ENCODE measurements around the gene RELN.
"Not testable (repeated sequence)": the region's sequence is repeated elsewhere in the genome, so short reads cannot be mapped to it uniquely, and the experiment has no call there.

RELN gene

DNA sequence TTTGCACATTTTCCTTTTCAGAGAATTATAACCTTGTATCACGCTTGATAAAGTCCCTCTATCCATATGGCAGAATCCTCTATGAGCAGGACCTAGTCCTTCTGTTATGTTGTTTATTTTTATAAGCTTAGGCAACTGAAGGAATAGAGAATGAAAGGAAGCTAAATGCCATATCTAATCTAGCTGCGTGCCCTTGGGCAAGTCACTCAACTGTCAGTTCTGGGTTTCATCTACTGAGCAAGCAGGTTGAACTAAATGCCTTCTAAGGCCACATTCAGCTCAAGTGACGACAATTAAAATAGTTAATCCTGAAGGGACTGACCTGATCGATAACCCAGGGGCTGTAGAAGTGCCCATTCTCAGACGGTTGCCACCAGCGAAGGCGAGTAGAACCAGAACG is 449.6 kb downstream of the RELN start:
- Mint-ChIP-seq H3K27me3 (ENCODE audit: low read depth) (peaks cover 3% of the 10 kb centered on the region), H3K27ac (no peak overlapping the region), H3K36me3 (ENCODE audit: low read depth) (no peaks in the 10 kb centered on the region), H3K4me1 (ENCODE audit: low read depth) (no peaks in the 10 kb centered on the region), H3K4me3 (no peak overlapping the region), H3K9me3 (no peaks in the 10 kb centered on the region)

DNA sequence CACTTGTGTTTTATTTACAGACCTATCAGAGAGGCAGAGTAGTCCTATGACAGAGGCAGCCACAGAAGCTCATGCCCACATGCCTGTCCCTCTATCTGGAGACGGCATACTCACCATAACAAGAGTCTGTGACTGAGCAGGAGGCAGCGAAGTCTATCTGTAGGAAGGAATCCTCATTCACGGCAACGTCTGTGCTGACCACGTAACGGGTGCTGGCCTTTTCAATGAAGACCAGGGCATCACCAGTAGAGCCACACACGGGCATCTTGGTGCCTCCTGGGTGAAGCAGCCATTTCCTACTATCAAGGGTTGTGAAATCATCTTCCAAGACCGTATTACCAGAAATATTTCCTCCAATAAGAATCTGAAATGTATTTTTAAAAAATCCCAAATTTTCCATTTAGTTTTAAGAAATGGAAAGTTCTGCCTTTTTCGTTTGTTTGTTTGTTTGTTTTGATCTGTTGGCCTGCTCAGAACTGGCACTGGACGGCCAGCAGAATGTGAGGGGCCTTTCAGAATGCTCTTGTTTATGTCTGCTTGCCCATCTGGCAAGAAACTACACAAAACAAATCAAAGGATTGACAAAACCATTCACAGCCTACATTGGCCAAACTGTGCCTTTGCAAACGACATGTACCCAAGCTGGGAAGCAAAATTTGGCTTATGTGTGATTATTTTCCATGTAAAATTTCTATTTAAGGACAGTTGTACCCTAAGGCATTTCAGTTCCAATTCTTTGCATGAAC is 450.3 kb downstream of the RELN start:
- H3K27ac Mint-ChIP-seq = no peak overlapping the region
- H3K27me3 Mint-ChIP-seq (ENCODE audit: low read depth) = peaks cover 3% of the 10 kb centered on the region
- no peaks in the 10 kb centered on the region for H3K36me3 Mint-ChIP-seq (ENCODE audit: low read depth)
- no peaks in the 10 kb centered on the region for H3K9me3 Mint-ChIP-seq
- no peaks in the 10 kb centered on the region for H3K4me1 Mint-ChIP-seq (ENCODE audit: low read depth)
- H3K4me3 Mint-ChIP-seq = no peak overlapping the region

DNA sequence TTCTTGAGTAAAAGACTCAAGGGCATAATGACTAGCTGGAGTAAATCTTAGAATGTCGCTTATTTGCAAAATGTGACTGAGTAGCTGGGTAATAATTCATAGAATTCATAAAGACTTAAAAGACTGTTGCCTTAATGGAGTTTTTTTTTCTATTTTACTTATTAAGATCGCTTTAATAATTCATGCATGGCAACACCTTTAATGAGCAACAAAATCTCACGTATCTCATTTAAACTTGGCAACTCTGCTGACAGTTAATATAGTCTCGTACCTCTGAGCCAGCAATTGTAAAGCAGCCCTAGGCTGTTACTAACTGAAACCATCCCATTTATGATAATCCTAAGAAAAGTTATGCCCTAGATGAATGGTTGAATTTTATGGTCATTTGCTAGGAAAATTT is 455.7 kb downstream of the RELN start:
- Mint-ChIP-seq H3K27ac (no peak overlapping the region), H3K4me3 (no peak overlapping the region), H3K9me3 (no peaks in the 10 kb centered on the region), H3K4me1 (ENCODE audit: low read depth) (no peaks in the 10 kb centered on the region), H3K36me3 (ENCODE audit: low read depth) (no peaks in the 10 kb centered on the region), H3K27me3 (ENCODE audit: low read depth) (peaks cover 6% of the 10 kb centered on the region)

DNA sequence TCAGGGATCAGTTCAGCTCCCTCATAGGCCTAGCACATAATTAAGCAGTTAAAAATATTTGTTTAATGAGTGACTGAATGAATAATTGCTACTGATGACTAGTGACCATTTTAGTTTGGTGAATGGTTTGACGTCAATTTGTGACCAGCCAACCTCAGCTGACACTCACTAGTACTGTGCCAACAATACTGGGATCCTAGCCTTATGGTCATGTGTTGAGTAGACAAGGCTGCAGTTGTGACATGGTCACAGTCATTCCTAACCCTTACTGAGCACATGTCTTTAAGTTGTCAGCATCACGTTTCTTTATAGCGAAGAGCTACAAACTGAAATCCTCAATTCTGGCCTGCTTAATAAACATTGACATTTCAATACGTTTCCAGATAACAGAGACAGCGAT is 456.5 kb downstream of the RELN start:
- H3K4me1 Mint-ChIP-seq (ENCODE audit: low read depth) = no peaks in the 10 kb centered on the region
- H3K27ac Mint-ChIP-seq = no peak overlapping the region
- peaks cover 6% of the 10 kb centered on the region for H3K27me3 Mint-ChIP-seq (ENCODE audit: low read depth)
- H3K36me3 Mint-ChIP-seq (ENCODE audit: low read depth) = no peaks in the 10 kb centered on the region
- no peaks in the 10 kb centered on the region for H3K9me3 Mint-ChIP-seq
- no peak overlapping the region for H3K4me3 Mint-ChIP-seq

DNA sequence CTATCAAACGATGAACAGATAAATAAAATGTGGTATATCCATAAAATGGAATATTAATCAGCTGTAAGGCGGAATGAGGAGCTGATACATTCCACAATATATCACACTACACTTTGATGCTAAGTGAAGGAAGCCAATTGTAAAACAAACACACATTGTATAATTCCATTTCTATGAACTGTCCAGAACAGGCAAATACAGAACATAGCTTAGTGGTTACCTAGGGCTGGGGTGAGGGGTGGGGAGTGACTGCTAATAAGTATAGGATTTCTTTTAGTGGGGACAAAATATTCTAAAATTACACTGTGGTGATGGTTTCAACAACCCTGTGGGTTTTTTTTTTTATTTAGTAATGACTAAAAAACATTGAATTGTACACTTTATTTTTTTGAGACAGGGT is 461.3 kb downstream of the RELN start:
- Mint-ChIP-seq H3K4me3 (no peak overlapping the region), H3K4me1 (ENCODE audit: low read depth) (no peaks in the 10 kb centered on the region), H3K36me3 (ENCODE audit: low read depth) (no peaks in the 10 kb centered on the region), H3K27ac (no peak overlapping the region), H3K27me3 (ENCODE audit: low read depth) (peaks cover 4% of the 10 kb centered on the region), H3K9me3 (no peaks in the 10 kb centered on the region)

DNA sequence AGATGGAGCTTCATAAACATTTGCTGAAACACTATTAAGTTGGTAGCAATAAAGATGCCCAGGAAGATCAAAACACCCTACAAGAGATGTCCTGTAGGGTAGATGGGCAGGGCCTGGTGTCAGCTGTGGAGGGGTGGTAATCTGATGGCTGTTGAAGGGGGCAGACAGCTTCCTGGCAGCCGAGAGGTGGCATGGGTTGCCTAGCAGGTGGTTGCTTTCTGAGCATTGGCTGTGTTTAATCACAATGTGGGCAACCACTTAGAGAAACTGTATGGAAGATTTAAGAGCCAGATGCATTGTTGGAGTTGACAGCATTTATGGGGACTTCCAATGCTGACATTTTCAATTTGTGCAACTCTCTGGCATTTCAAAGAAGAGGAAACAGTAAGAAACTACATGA is 463.5 kb downstream of the RELN start:
- Mint-ChIP-seq H3K27me3 (ENCODE audit: low read depth) (peaks cover 4% of the 10 kb centered on the region), H3K4me1 (ENCODE audit: low read depth) (no peaks in the 10 kb centered on the region), H3K9me3 (no peaks in the 10 kb centered on the region), H3K4me3 (no peak overlapping the region), H3K36me3 (ENCODE audit: low read depth) (no peaks in the 10 kb centered on the region), H3K27ac (no peak overlapping the region)

DNA sequence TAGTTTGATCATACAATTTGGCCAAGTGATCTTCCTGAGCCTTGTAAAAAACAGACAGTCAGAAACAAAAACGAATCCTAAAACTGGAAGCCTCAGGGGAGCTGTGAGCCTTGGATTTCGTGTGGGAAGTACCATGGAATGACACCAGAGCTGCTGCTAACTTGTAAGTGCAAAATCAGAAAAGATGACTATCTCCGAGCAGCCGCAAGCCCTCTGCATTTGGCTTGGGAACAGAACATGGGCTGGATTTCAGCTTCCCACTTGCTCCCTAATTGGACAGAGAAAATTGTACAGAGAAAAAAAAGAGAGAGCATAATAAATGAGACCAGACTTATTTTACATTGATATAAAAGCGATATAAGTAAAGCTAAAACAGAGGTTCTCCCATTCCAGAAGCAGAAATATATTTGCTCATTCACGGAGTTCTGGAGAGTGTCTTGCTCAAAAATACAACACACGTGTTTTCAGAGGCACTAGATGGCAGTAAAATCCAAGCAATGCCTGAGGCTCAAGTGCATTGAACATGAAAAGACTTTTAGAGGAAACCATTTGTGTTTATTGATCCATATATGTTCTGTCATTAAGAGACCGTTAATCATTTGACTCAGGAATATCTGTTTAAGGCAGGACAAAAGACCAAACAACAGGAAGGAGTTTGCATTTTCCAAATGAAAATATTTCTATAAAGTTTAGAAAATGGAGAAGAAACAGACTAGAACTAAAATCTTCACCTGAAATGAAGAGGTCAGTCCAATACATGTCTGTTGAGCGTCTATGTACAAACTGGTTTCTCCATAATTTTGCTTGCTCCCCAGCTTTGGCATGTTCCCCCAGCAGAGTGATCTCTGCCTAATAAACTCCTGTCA is 465.2 kb downstream of the RELN start:
- no peaks in the 10 kb centered on the region for H3K36me3 Mint-ChIP-seq (ENCODE audit: low read depth)
- no peak overlapping the region for H3K4me3 Mint-ChIP-seq
- H3K9me3 Mint-ChIP-seq = no peaks in the 10 kb centered on the region

DNA sequence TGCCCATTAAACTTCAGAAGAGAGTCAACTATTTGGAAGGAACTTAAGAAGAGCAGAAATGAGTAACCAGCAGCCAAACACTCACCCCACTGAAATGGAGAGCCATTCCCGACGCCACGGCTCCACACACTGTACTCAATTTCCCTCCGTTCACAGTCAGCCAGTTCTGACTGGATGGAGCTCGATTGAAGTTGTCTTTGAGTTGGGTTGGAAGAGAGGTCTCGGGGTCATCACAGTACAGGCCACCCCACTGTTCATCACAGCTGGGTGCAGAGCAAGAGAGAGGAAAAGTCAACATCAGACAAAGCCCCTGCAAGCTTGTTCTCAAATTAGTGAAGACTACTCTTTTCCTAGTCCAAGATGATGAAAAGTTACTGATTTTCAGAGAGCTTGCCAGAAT is 467.5 kb downstream of the RELN start:
- Mint-ChIP-seq H3K4me1 (ENCODE audit: low read depth) (no peaks in the 10 kb centered on the region), H3K36me3 (ENCODE audit: low read depth) (no peaks in the 10 kb centered on the region), H3K9me3 (no peaks in the 10 kb centered on the region), H3K27ac (no peak overlapping the region), H3K4me3 (no peak overlapping the region), H3K27me3 (ENCODE audit: low read depth) (no peaks in the 10 kb centered on the region)

More for the DNA sequence above, 465.2 kb downstream of the RELN start:
- Mint-ChIP-seq H3K27me3 (ENCODE audit: low read depth) (no peaks in the 10 kb centered on the region), H3K4me1 (ENCODE audit: low read depth) (no peaks in the 10 kb centered on the region), H3K27ac (no peak overlapping the region)

DNA sequence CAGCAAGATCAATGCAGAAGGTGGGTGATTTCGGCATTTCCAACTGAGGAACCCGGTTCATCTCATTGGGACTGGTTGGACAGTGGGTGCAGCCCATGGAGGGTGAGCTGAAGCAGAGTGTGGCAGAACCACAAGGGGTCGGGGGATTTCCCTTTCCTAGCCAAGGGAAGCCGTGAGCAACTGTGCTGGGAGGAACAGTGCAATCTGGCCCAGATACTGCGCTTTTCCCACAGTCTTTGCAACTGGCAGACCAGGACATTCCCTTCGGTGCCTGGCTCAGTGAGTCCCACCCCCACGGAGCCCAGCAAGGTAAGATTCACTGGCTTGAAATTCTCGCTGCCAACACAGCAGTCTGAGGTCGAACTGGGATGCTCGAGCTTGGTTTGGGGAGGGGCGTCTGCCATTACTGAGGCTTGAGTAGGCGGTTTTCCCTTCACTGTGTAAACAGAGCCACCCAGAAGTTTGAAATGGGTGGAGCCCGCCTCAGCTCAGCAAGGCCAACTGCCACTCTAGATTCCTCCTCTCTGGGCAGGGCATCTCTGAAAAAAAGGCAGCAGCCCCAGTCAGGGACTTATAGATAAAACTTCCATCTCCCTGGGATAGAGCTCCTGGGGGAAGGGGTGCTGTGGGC is 484.8 kb downstream of the RELN start:
- no peaks in the 10 kb centered on the region for H3K36me3 Mint-ChIP-seq (ENCODE audit: low read depth)
- H3K27ac Mint-ChIP-seq = no peak overlapping the region
- no peak overlapping the region for H3K4me3 Mint-ChIP-seq
- no peaks in the 10 kb centered on the region for H3K4me1 Mint-ChIP-seq (ENCODE audit: low read depth)
- H3K9me3 Mint-ChIP-seq = no peaks in the 10 kb centered on the region
- H3K27me3 Mint-ChIP-seq (ENCODE audit: low read depth) = no peaks in the 10 kb centered on the region

DNA sequence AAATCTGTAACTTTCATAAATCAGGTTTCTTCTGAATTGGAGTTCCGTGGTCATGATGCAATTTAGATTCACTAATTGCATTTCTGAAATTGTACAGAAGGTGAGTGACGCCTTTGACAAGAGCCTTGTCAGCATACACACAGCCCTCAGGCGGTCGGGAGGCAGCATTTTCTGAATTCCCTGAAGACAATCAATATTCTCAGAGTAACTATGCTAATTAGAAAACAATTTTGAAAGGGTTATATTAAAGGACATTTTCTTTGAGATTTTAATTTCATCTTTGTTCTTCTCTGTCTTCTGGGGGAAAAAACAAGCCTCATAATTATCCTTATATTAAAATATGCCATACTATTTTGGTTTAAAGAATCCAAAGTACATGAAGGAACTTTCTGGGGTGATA is 488.3 kb downstream of the RELN start:
- Mint-ChIP-seq H3K27me3 (ENCODE audit: low read depth) (no peaks in the 10 kb centered on the region), H3K27ac (no peak overlapping the region), H3K4me1 (ENCODE audit: low read depth) (no peaks in the 10 kb centered on the region), H3K9me3 (no peaks in the 10 kb centered on the region), H3K4me3 (no peak overlapping the region), H3K36me3 (ENCODE audit: low read depth) (no peaks in the 10 kb centered on the region)

DNA sequence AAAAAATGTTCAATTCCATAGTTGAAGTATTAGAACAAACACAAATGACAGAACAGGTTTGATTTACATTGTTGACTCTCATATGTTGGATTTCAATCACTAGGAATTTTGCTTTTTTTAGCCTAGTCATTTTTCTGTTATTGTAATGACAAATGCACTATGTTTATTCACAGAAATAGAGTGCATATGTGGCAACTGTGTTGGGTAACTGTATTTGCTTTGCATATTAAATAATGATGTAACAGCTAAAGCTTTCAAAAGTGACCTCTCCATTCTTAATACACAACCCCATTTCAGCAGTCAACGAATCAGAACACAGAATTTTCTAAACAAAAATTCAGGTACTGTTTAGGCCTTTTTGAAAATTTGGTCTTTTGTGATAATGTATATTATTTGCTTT is 489.5 kb downstream of the RELN start:
- no peak overlapping the region for H3K27ac Mint-ChIP-seq
- no peaks in the 10 kb centered on the region for H3K27me3 Mint-ChIP-seq (ENCODE audit: low read depth)
- no peaks in the 10 kb centered on the region for H3K9me3 Mint-ChIP-seq
- no peaks in the 10 kb centered on the region for H3K36me3 Mint-ChIP-seq (ENCODE audit: low read depth)
- no peak overlapping the region for H3K4me3 Mint-ChIP-seq
- H3K4me1 Mint-ChIP-seq (ENCODE audit: low read depth) = no peaks in the 10 kb centered on the region

DNA sequence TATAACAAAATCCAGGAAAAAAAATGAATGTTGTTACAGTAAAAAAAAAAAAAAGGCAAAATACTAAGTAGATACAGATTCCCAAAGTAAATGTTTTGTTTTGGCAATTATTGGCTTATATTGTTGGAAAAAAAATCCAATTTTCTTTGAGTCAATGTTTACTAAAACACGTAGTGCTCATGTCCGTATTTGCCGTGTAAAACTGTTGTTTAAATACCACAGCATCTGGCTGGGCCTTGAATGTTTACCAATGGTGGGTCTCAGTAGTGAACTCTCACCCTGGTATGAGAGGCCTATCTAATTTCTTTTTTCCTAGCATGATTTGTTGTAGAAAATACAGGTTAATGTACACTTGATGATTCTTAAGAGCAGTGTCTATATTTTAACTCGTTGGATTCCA is 502.0 kb downstream of the RELN start:
- no peaks in the 10 kb centered on the region for H3K27me3 Mint-ChIP-seq (ENCODE audit: low read depth)
- H3K4me3 Mint-ChIP-seq = no peak overlapping the region
- no peaks in the 10 kb centered on the region for H3K9me3 Mint-ChIP-seq
- no peak overlapping the region for H3K27ac Mint-ChIP-seq
- H3K4me1 Mint-ChIP-seq (ENCODE audit: low read depth) = no peaks in the 10 kb centered on the region
- H3K36me3 Mint-ChIP-seq (ENCODE audit: low read depth) = no peaks in the 10 kb centered on the region

DNA sequence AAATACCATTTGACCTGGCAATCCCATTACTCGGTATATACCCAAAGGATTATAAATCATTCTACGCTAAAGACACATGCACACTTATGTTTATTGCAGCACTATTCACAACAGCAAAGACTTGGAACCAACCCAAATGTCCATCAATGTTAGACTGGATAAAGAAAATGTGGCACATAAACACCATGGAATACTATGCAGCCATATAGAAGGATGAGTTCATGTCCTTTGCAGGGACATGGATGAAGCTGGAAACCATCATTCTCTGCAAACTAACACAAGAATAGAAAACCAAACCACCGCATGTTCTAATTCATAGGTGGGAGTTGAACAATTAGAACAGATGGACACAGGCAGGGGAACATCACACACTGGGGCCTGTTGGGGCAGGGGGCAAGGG is 502.6 kb downstream of the RELN start:
- H3K4me1 Mint-ChIP-seq (ENCODE audit: low read depth); H3K27me3 Mint-ChIP-seq (ENCODE audit: low read depth); H3K36me3 Mint-ChIP-seq (ENCODE audit: low read depth); H3K9me3 Mint-ChIP-seq; H3K4me3 Mint-ChIP-seq; H3K27ac Mint-ChIP-seq: not testable (repeated sequence)

DNA sequence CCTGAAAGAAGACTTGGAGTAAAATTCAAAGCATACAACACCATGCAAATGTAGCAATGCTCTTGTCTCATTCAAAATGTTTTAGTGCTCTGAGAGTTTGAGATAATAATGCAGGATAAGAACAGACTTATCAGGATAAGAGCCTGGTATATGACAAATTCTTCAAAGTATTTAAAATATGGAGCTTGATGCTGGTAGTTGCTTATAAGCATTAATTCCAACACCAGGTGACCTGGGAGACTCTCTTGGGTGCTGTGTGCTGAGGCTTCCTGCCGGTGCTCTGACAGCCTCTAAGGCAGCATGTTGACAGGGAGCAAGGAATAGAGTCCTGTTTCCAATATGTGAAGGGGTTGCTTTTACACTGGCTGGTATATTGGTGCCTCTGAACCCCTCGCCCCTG is 508.7 kb downstream of the RELN start:
- peaks cover 3% of the 10 kb centered on the region for H3K27me3 Mint-ChIP-seq (ENCODE audit: low read depth)
- no peak overlapping the region for H3K4me3 Mint-ChIP-seq
- no peaks in the 10 kb centered on the region for H3K9me3 Mint-ChIP-seq
- H3K27ac Mint-ChIP-seq = no peak overlapping the region
- no peaks in the 10 kb centered on the region for H3K4me1 Mint-ChIP-seq (ENCODE audit: low read depth)
- H3K36me3 Mint-ChIP-seq (ENCODE audit: low read depth) = no peaks in the 10 kb centered on the region

DNA sequence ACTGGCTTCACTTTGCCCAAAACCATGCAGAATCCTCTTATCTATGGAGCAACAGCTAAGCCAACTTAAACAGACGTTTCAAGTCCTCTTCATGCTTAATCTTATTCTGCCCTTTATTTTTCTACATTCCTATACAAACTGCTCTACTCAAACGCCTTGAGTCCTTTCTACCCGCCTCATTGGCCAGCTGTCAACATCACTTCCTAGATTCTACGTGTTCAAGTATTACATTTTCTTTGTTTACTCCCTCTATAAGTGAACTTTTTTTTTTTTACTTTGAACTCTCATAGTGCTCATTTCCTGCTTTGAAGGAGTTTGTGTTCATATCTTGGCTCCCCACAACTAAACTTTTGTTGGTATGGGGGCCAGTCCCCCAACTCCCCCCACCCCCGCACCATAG is 514.5 kb downstream of the RELN start:
- Mint-ChIP-seq H3K36me3 (ENCODE audit: low read depth) (no peaks in the 10 kb centered on the region), H3K9me3 (no peaks in the 10 kb centered on the region), H3K4me3 (no peak overlapping the region), H3K4me1 (ENCODE audit: low read depth) (no peaks in the 10 kb centered on the region), H3K27ac (no peak overlapping the region), H3K27me3 (ENCODE audit: low read depth) (peaks cover 25% of the 10 kb centered on the region)

Measured in T-helper 1 cell treated with Interleukin-12 subunit alpha and Interleukin-12 subunit beta and Interleukin-4 antibody, amounts not matched to agents 30 μg/mL and 1 μg/mL, for 36 hours (primary cell).